Dendritic cell treated with granulocyte-macrophage colony-stimulating factor and Interleukin-4, amounts not matched to agents 40 ng/mL and 50 ng/mL, for 4 days (primary cell): ENCODE results near the gene CMAS.
"Not testable (repeated sequence)": the region's sequence is repeated elsewhere in the genome, so short reads cannot be mapped to it uniquely, and the experiment has no call there.

Source experiments
- H3K27ac Mint-ChIP-seq: one replicate; pipeline ENCODE4 v1.8.0; 2022; ENCODE audit warnings: mild to moderate bottlenecking, mixed read lengths
- H3K27me3 Mint-ChIP-seq: one replicate; pipeline ENCODE4 v1.8.0; 2022; ENCODE audit warnings: mild to moderate bottlenecking, mixed read lengths
- H3K36me3 Mint-ChIP-seq: one replicate; pipeline ENCODE4 v1.8.0; 2022; ENCODE audit warnings: low read depth, mixed read lengths
- H3K4me1 Mint-ChIP-seq: one replicate; pipeline ENCODE4 v1.8.0; 2022; ENCODE audit warnings: low read depth, mixed read lengths
- H3K4me3 Mint-ChIP-seq: one replicate; pipeline ENCODE4 v1.8.0; 2022; ENCODE audit warnings: mild to moderate bottlenecking, moderate library complexity, mixed read lengths
- H3K9me3 Mint-ChIP-seq: one replicate; pipeline ENCODE4 v1.8.0; 2022; ENCODE audit warnings: mixed read lengths
- intact Hi-C: fragments of 100-400 bp; cut with micrococcal nuclease; formaldehyde crosslinking; loops from one replicate; pipeline ENCODE4 v1.15.0; 2022

Gene CMAS

GRCh38 chr12:22034709-22035506 lies 11.1 kb upstream of the CMAS start:
- Mint-ChIP-seq H3K9me3 (no peaks in the 10 kb centered on the region), H3K36me3 (no peaks in the 10 kb centered on the region), H3K27ac (no peak overlapping the region), H3K4me3 (no peak overlapping the region), H3K27me3 (no peaks in the 10 kb centered on the region), H3K4me1 (peaks cover 15% of the 10 kb centered on the region)
- intact Hi-C loops = no loop called here

- Mint-ChIP-seq H3K36me3 (no peaks in the 10 kb centered on the region), H3K9me3 (no peaks in the 10 kb centered on the region), H3K4me1 (peaks cover 23% of the 10 kb centered on the region), H3K4me3 (no peak overlapping the region), H3K27ac (no peak overlapping the region), H3K27me3 (no peaks in the 10 kb centered on the region)
- intact Hi-C loops = no loop called here
These were observed 8.1 kb upstream of the CMAS start for GRCh38 chr12:22037947-22038346.

GRCh38 chr12:22038734-22039133 lies 7.3 kb upstream of the CMAS start:
- Mint-ChIP-seq H3K36me3 (no peaks in the 10 kb centered on the region), H3K27me3 (no peaks in the 10 kb centered on the region), H3K4me1 (peaks cover 27% of the 10 kb centered on the region), H3K9me3 (no peaks in the 10 kb centered on the region), H3K4me3 (no peak overlapping the region), H3K27ac (no peak overlapping the region)
- intact Hi-C loops = no loop called here

- no peaks in the 10 kb centered on the region for H3K9me3 Mint-ChIP-seq
- peaks cover 23% of the 10 kb centered on the region for H3K4me1 Mint-ChIP-seq
- H3K36me3 Mint-ChIP-seq = no peaks in the 10 kb centered on the region
- no peak overlapping the region for H3K27ac Mint-ChIP-seq
- intact Hi-C loops = no loop called here
- no peaks in the 10 kb centered on the region for H3K27me3 Mint-ChIP-seq
- no peak overlapping the region for H3K4me3 Mint-ChIP-seq
These were observed 6.7 kb upstream of the CMAS start for GRCh38 chr12:22039361-22039760.

DNA sequence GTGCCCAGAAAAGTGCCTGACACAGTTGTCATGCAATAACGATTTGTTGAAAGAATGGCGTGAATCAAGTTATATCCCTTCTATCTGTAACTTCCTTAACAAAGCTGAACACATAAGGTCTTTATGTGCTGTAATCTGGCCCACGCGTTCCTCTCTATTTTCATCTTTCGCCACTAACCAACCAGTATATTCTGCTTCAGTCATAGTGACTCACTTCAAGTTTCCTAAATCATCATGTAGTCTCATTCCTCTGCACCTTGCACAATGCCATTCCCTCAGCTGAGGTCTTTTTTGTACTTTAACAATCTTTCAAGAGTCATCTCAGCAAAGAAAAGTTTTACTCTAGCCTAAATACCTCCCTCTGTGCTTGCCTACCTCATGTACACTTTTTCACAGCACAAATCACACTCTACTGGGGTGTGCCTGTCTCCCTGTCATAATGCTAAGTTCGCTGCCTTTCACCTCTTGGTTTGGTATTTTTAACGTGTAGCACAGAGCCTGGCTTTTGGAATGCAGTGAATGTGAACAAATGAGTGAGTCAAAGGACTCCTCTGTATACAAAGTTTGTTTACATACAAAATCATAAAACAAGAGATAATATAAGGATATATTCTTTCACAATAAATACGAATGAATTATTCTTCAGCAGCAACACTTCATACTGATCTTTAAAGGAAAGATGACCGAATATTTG lies 2.9 kb upstream of the CMAS start:
- H3K36me3 Mint-ChIP-seq = peaks cover 7% of the 10 kb centered on the region
- intact Hi-C loops = no loop called here
- no peak overlapping the region for H3K27ac Mint-ChIP-seq
- H3K27me3 Mint-ChIP-seq = no peaks in the 10 kb centered on the region
- no peak overlapping the region for H3K4me3 Mint-ChIP-seq
- peaks cover 26% of the 10 kb centered on the region for H3K4me1 Mint-ChIP-seq
- H3K9me3 Mint-ChIP-seq = no peaks in the 10 kb centered on the region

DNA sequence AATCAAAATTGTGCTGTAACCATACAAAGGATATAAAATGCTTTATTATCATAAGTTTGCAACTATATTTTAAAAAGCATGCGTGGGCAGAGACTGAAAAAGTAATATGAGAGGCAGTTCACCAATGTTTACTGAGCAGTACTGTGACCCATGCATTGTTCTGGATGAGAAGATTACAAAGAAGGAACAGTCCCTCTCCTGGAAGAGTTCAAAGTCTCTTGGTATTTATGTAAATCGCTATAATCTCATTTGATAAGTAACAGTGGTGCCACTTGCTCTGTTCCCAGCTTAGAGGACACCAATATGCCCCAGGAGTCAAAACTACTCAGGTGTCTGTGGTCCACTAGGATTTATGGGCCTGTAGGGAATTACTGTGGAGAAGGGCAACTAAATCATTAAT lies 2.1 kb upstream of the CMAS start:
- no peak overlapping the region for H3K4me3 Mint-ChIP-seq
- peaks cover 9% of the 10 kb centered on the region for H3K36me3 Mint-ChIP-seq
- H3K27me3 Mint-ChIP-seq = no peaks in the 10 kb centered on the region
- no peak overlapping the region for H3K27ac Mint-ChIP-seq
- intact Hi-C loops = no loop called here
- no peaks in the 10 kb centered on the region for H3K9me3 Mint-ChIP-seq
- H3K4me1 Mint-ChIP-seq = peaks cover 26% of the 10 kb centered on the region

DNA sequence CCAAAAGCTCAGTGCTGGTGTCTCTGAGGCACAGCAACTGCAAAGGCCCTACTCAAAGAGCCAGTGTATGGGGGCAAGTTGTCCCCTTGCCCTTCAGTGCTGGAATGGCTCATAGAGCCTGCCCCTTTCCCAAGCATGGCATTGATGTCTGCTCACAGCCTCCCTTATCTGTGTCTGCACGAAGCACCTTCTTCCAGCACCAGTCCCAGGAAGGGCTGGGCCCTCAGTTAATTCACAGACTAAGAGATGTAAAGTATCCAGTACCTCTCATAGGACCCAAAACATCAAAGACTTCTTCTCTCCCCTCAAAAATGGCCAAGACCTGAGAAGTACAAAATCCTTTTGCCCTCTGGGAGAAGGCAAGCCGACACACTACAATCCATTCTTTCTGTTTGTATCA lies 1.6 kb upstream of the CMAS start:
- Mint-ChIP-seq H3K27ac (no peak overlapping the region), H3K27me3 (no peaks in the 10 kb centered on the region), H3K36me3 (peaks cover 12% of the 10 kb centered on the region), H3K4me1 (peaks cover 26% of the 10 kb centered on the region), H3K4me3 (no peak overlapping the region), H3K9me3 (no peaks in the 10 kb centered on the region)
- intact Hi-C loops = no loop called here

DNA sequence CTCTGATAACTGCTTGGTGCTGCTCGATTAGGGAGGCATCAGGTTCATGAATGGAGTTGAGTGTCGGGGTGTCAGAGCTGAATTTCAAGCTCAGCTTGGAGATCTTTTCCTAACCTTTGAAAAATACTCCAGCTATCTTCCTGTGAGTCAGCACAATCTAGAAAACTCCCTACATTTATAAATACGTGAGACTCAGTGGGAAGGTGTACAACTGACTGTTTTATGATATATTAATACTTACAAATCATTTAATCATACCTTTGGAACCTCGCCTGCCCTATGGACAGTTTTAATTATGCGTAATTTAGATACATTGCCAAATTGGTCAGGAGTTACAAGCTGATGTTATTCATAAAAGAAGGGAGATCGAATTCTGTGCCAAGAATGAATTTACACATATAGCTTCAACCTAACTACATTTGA lies 961 bp downstream of the CMAS start:
- H3K4me1 Mint-ChIP-seq = peaks cover 34% of the 10 kb centered on the region
- peak overlapping the region; percentile 92 for H3K4me3 Mint-ChIP-seq
- H3K27me3 Mint-ChIP-seq = no peaks in the 10 kb centered on the region
- H3K9me3 Mint-ChIP-seq = no peaks in the 10 kb centered on the region
- H3K36me3 Mint-ChIP-seq = peaks cover 12% of the 10 kb centered on the region
- intact Hi-C loops = loop anchor here (5.0 kb wide), 1 partner anchor 545 kb away; the partner anchor contains the start of genes GOLT1B and RECQL
- peak overlapping the region; percentile 73 for H3K27ac Mint-ChIP-seq

GRCh38 chr12:22047494-22047893 lies 1.5 kb downstream of the CMAS start:
- intact Hi-C loops = loop anchor here (5.0 kb wide), 1 partner anchor 545 kb away; the partner anchor contains the start of genes GOLT1B and RECQL
- H3K9me3 Mint-ChIP-seq = no peaks in the 10 kb centered on the region
- H3K36me3 Mint-ChIP-seq = peaks cover 12% of the 10 kb centered on the region
- no peak overlapping the region for H3K4me3 Mint-ChIP-seq
- peaks cover 29% of the 10 kb centered on the region for H3K4me1 Mint-ChIP-seq
- H3K27me3 Mint-ChIP-seq = no peaks in the 10 kb centered on the region
- no peak overlapping the region for H3K27ac Mint-ChIP-seq

- Mint-ChIP-seq H3K36me3 (peaks cover 12% of the 10 kb centered on the region), H3K9me3 (no peaks in the 10 kb centered on the region), H3K27me3 (no peaks in the 10 kb centered on the region), H3K27ac (no peak overlapping the region), H3K4me3 (no peak overlapping the region), H3K4me1 (peaks cover 22% of the 10 kb centered on the region)
- intact Hi-C loops = loop anchor here (5.0 kb wide), 1 partner anchor 546 kb away; the partner anchor contains the start of genes GOLT1B and RECQL
These were observed 2.5 kb downstream of the CMAS start for GRCh38 chr12:22048351-22049041.

- H3K4me1 Mint-ChIP-seq = peaks cover 22% of the 10 kb centered on the region
- no peaks in the 10 kb centered on the region for H3K9me3 Mint-ChIP-seq
- intact Hi-C loops = loop anchor here (10.0 kb wide), 1 partner anchor 615 kb away; the partner anchor contains the start of gene PYROXD1
- H3K36me3 Mint-ChIP-seq = peaks cover 12% of the 10 kb centered on the region
- H3K27me3 Mint-ChIP-seq = no peaks in the 10 kb centered on the region
- H3K4me3 Mint-ChIP-seq = no peak overlapping the region
- H3K27ac Mint-ChIP-seq = no peak overlapping the region
These were observed 4.1 kb downstream of the CMAS start for GRCh38 chr12:22050078-22050477.

DNA sequence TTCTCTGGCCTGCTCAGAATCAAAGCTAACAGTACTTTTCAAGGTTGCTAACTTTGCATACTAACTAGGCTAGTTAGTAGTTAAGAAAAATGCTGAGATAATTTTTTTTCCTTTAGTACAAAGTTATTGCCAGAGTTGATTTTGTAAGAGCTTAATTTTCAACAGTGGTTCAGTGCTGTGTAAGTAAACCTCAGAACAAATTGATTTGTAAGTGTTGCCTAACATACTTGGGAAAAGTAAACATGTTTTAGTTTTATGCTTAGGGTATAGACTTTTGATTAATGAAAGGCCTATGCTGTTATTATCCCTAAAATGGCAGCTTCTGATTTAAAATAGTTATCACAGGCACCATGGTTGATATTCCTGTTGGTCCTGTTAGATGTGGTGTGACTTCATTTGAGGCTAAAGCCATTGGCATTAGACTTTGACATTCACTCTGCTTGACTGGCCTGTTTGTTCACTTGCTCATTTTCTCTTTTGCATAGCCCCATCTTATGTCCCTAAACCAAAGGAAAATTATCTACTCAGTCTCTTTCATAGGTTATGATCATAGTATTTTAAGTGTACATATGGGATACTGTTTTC lies 5.2 kb downstream of the CMAS start:
- H3K4me3 Mint-ChIP-seq = no peak overlapping the region
- intact Hi-C loops = loop anchor here (10.0 kb wide), 1 partner anchor 616 kb away; the partner anchor contains the start of gene PYROXD1
- H3K27ac Mint-ChIP-seq = no peak overlapping the region
- H3K9me3 Mint-ChIP-seq = no peaks in the 10 kb centered on the region
- peaks cover 22% of the 10 kb centered on the region for H3K4me1 Mint-ChIP-seq
- peaks cover 21% of the 10 kb centered on the region for H3K36me3 Mint-ChIP-seq
- H3K27me3 Mint-ChIP-seq = no peaks in the 10 kb centered on the region

GRCh38 chr12:22052994-22053393 lies 7.0 kb downstream of the CMAS start:
- not testable (repeated sequence) for H3K27me3 Mint-ChIP-seq, H3K4me3 Mint-ChIP-seq, H3K4me1 Mint-ChIP-seq, H3K27ac Mint-ChIP-seq, H3K9me3 Mint-ChIP-seq
- H3K36me3 Mint-ChIP-seq = peaks cover 29% of the 10 kb centered on the region
- intact Hi-C loops = loop anchor here (10.0 kb wide), 1 partner anchor 618 kb away; the partner anchor contains the start of gene PYROXD1
